ENCODE measurements around the gene CAMSAP3.

DNA sequence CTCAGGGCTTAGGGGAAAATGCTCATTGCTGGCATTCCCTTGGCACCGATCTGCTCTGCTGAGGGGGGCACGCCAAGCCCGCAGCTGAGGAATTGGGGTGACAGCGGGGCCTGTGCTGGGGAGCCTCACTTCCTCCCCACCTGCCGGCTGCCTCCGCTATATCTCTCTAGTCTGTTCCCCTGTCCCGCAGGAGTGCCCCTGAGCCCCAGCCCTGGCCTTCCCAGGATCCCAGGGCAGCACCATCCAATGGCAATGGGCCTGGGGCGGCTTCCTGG is 50.7 kb downstream of the CAMSAP3 start:
- TF ChIP-seq, protein P1, sequence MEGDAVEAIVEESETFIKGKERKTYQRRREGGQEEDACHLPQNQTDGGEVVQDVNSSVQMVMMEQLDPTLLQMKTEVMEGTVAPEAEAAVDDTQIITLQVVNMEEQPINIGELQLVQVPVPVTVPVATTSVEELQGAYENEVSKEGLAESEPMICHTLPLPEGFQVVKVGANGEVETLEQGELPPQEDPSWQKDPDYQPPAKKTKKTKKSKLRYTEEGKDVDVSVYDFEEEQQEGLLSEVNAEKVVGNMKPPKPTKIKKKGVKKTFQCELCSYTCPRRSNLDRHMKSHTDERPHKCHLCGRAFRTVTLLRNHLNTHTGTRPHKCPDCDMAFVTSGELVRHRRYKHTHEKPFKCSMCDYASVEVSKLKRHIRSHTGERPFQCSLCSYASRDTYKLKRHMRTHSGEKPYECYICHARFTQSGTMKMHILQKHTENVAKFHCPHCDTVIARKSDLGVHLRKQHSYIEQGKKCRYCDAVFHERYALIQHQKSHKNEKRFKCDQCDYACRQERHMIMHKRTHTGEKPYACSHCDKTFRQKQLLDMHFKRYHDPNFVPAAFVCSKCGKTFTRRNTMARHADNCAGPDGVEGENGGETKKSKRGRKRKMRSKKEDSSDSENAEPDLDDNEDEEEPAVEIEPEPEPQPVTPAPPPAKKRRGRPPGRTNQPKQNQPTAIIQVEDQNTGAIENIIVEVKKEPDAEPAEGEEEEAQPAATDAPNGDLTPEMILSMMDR (IDR thresholded peaks at IDR 0.05; ENCODE audit: low read depth, low read length): no peak
- TF ChIP-seq EZH2phosphoT487 (IDR thresholded peaks at IDR 0.05; ENCODE audit: low read depth): no peak
